Omental fat pad (tissue), 4 donors: ENCODE results near the gene ZNF512B. TPM values are rescaled to one million over a fixed set of nuclear protein-coding genes. Genes with fewer than 3 reads are reported as not detected.

Source experiments
- ATAC-seq: fragments of 150-250 bp; one replicate; pipeline ENCODE4 v1.9.1; 2016; ENCODE audit warnings: mild to moderate bottlenecking, moderate library complexity; ENCODE audit not compliant: low FRiP score
- DNase-seq: peaks from one replicate; pipeline ENCODE4 v3.0.0-alpha.2; 2019; ENCODE audit warnings: low spot score
- CTCF ChIP-seq, 3 donors: fragments of 450-650 bp; IDR thresholded peaks; one replicate each; pipeline ENCODE4 v1.5.1; 2016 to 2017; ENCODE audit warnings: antibody characterized with exemption in 3 of 3, mild to moderate bottlenecking in 3 of 3, moderate library complexity in 2 of 3
- total RNA-seq, 4 donors: library from RNA; depleted of rRNA; stranded (reverse); fragments of >200 nt; gene quantifications; one replicate each; pipeline ENCODE4 v1.1.0, GENCODE V29; 2016

Gene ZNF512B
- total RNA-seq, 4 donors from 2014 or later: 6.4 to 9.8 (median 7.2) TPM

GRCh38 chr20:63944078-63944941 is 25.4 kb downstream of the ZNF512B start:
- TF ChIP-seq CTCF (IDR thresholded peaks at IDR 0.05): no peak
- no peak for ATAC-seq
- no peak for DNase-seq

DNA sequence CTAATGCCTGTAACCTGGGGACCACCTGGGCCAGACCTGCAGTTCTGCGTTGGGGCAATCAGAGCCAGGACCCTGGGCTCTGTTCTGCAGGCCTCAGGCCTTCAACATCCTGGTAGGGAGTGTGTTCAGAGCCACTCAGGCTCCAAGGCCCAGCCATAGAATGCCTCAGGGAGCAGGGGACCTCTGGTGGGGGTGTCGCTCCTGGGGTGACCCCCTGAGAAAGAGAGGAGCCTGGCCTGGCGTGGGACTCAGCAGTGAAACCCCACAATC is 26.0 kb downstream of the ZNF512B start:
- no peak for DNase-seq
- no peak for TF ChIP-seq CTCF (IDR thresholded peaks at IDR 0.05)
- no peak for ATAC-seq

DNA sequence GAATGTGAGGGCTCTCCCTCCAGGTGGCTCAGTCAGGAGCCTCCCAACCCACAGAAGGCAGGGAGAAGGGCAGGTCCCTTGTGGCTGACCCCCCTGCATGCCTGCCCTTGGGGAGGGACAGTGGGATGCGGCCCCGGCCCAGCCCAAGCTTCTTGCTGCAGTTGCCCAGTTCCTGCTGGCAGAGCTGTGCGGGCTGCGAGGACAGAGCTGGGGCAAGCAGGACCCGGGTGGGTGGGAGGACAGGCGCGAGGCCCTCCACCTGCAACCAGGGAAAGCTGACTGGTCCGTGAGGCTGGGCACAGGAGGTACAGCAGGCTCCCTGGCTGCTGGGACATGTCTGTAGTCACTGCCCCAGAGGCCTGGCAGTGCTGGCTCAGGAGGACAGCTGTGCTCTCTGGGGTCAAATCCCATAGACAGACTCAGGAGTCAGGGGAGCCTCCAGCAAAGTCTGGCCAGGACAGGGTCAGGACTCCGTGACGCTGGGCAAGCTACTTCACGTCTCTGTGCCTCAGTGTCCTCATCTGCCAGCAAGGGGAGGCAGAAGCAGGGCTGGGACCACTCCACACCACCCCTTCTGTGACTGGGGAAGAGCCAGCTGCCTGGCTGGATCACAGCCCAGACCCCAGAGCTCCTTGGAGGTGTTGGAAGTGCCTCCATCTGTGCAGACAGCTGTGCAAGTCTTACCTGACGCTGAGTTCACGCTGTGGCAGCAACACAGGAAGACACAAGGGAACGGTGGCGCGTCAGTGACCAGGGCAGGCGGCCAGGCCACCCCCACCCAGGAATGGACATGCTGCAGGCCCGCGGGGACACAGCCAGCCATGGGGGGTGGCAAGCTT is 26.5 kb downstream of the ZNF512B start:
- DNase-seq: no peak
- TF ChIP-seq CTCF (IDR thresholded peaks at IDR 0.05): no peak
- no peak for ATAC-seq

DNA sequence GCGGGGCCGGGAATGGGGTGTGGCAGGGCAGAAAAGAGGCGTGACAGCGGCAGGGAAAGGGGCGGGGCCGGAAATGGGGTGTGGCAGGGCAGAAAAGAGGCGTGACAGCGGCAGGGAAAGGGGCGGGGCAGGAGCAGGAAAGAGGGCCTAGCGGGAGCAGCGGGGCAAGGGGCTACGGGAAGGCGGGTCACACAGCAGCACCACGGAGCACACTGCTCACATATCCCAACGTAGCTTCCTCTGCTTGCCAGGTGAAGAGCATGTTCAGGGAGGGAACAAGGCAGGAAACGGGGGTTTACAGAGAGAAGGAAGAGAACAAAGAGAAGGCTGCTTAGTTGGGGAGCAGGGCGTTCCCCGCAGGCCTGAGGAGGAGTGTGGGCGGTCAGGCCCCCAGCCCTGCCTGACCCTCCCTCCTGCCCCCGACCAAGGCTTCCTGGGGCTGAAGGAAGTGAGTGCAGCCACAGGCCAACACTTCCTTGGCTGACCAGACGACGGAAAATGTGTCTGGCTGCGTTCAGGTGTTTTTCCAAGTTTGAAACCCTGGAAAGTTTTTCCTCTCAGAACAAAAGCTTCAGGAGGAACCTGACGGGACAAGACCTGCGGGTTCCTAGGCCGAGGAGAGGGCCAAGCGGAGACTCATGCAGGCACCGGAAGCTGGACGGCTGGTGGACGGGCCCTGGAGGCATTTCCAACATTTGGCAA is 27.3 kb downstream of the ZNF512B start:
- no peak for DNase-seq

GRCh38 chr20:63941282-63942081 is 28.2 kb downstream of the ZNF512B start:
- ATAC-seq (no peak), DNase-seq (no peak)
- no peak for TF ChIP-seq CTCF (IDR thresholded peaks at IDR 0.05)

More for the DNA sequence above, 27.3 kb downstream of the ZNF512B start:
- no peak for ATAC-seq
- TF ChIP-seq CTCF (IDR thresholded peaks at IDR 0.05): no peak

DNA sequence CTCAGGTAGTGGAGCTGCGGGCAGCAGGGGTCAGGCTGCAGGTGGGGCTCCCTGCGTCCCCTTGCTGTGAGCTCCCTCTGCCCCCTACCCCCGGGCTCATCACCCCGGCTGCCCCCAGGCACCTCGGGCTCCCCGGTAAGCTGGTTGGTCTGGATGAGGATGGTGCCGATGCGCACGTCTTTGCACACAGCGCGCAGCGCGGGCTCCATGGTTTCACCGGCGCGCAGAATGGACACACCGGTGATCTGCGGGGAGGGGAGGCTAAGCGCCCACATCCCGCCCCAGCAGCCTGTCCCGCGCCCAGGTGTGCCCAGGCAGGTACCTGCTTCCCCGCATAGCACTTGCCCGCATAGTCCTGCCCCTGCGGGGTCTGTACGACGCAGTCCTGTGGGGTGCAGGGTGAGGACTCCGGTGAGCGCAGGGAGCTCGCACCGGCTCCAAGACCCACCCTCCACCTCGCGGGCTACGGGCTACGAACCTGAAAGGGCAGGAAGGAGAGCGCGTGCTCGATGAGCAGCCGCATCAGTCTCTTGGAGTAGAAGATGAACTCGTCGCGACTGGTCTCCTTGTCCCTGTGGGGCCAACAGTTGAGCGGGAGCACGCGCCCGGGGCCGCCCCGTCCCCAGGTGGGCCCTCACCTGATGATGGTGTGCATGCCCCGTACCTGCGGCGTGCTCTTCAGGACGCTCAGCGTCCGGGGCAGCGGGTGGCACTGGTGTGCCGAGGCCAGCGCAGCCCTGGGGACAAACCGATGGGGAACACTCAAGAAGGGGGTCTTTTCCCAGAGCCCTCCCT is 29.1 kb downstream of the ZNF512B start:
- no peak for TF ChIP-seq CTCF (IDR thresholded peaks at IDR 0.05)
- DNase-seq (no peak), ATAC-seq (no peak)
